Upper lobe of right lung (tissue), 1 donor: Measurements from ENCODE around the gene SUMO3. TPM values are rescaled to one million over a fixed set of nuclear protein-coding genes. Genes with fewer than 3 reads are reported as not detected.

Source experiments
- ATAC-seq: fragments of 200-7000 bp; cut with Tn5 transposase; one replicate; pipeline ENCODE4 v1.9.1; 2020; ENCODE audit warnings: mild to moderate bottlenecking, moderate library complexity
- DNase-seq: peaks from one replicate; pipeline ENCODE4 v3.0.0-alpha.2; 2020
- H3K27ac ChIP-seq: fragments of 200-600 bp; one replicate; pipeline ENCODE4 v1.8.0; 2022
- H3K27me3 ChIP-seq: fragments of 200-600 bp; one replicate; pipeline ENCODE4 v1.8.0; 2022; ENCODE audit warnings: mild to moderate bottlenecking
- H3K36me3 ChIP-seq: fragments of 200-600 bp; one replicate; pipeline ENCODE4 v1.8.0; 2022
- H3K4me1 ChIP-seq: fragments of 200-600 bp; one replicate; pipeline ENCODE4 v1.8.0; 2022
- H3K4me3 ChIP-seq: fragments of 200-600 bp; one replicate; pipeline ENCODE4 v1.8.0; 2022; ENCODE audit warnings: mild to moderate bottlenecking
- H3K9me3 ChIP-seq: fragments of 200-600 bp; one replicate; pipeline ENCODE4 v1.8.0; 2022
- CTCF ChIP-seq: fragments of 200-600 bp; IDR thresholded peaks from one replicate; pipeline ENCODE4 v1.8.0; 2022; ENCODE audit warnings: antibody characterized with exemption
- intact Hi-C: fragments of 100-400 bp; cut with DNase I; formaldehyde crosslinking; loops from one replicate; pipeline ENCODE4 v1.11.0; 2022
- total RNA-seq: library from RNA; stranded (reverse); fragmentation: NEBNext Ultra II Directional; extraction: Animal tissue kit (Norgen Biotek cat#: 25700); gene quantifications from one replicate; pipeline ENCODE4 v1.2.1, GENCODE V29; 2021
- donor health status: DM: no; HTN: yes; CAD: no; lungs with severe emphysema.

The SUMO3 gene
- total RNA-seq, 1 donor from 2014 or later: 85.0 TPM

GRCh38 chr21:44815852-44816628 is 1.8 kb downstream of the SUMO3 start:
- TF ChIP-seq CTCF: no peak
- Histone ChIP-seq H3K4me3 (no peak overlapping the region), H3K27ac (no peak overlapping the region), H3K27me3 (no peaks in the 10 kb centered on the region), H3K36me3 (peaks cover 18% of the 10 kb centered on the region), H3K9me3 (no peaks in the 10 kb centered on the region), H3K4me1 (peaks cover 13% of the 10 kb centered on the region)
- no peak for DNase-seq
- intact Hi-C loops: no loop called here
- ATAC-seq: no peak

GRCh38 chr21:44815225-44815624 is 2.6 kb downstream of the SUMO3 start:
- Histone ChIP-seq H3K4me1 (peaks cover 13% of the 10 kb centered on the region), H3K4me3 (no peak overlapping the region), H3K9me3 (no peaks in the 10 kb centered on the region), H3K27me3 (no peaks in the 10 kb centered on the region), H3K36me3 (peaks cover 21% of the 10 kb centered on the region), H3K27ac (no peak overlapping the region)
- DNase-seq (no peak), ATAC-seq (no peak)
- TF ChIP-seq CTCF: no peak
- intact Hi-C loops: no loop called here

GRCh38 chr21:44814498-44815023 is 3.3 kb downstream of the SUMO3 start:
- H3K9me3 ChIP-seq: no peaks in the 10 kb centered on the region
- H3K27ac ChIP-seq: no peak overlapping the region
- no peak for TF ChIP-seq CTCF
- ATAC-seq (no peak), DNase-seq (no peak)
- H3K27me3 ChIP-seq: no peaks in the 10 kb centered on the region
- H3K36me3 ChIP-seq: peaks cover 28% of the 10 kb centered on the region
- H3K4me3 ChIP-seq: no peak overlapping the region
- intact Hi-C loops: no loop called here
- peaks cover 13% of the 10 kb centered on the region for H3K4me1 ChIP-seq

GRCh38 chr21:44813727-44814126 is 4.1 kb downstream of the SUMO3 start:
- Histone ChIP-seq H3K36me3 (peaks cover 36% of the 10 kb centered on the region), H3K27ac (no peak overlapping the region), H3K9me3 (no peaks in the 10 kb centered on the region), H3K27me3 (no peaks in the 10 kb centered on the region), H3K4me3 (no peak overlapping the region), H3K4me1 (peaks cover 13% of the 10 kb centered on the region)
- ATAC-seq: no peak
- TF ChIP-seq CTCF: no peak
- DNase-seq: no peak
- intact Hi-C loops: no loop called here

GRCh38 chr21:44813149-44813548 is 4.7 kb downstream of the SUMO3 start:
- Histone ChIP-seq H3K4me3 (no peak overlapping the region), H3K9me3 (no peaks in the 10 kb centered on the region), H3K4me1 (peaks cover 13% of the 10 kb centered on the region), H3K36me3 (peaks cover 42% of the 10 kb centered on the region), H3K27ac (no peak overlapping the region), H3K27me3 (no peaks in the 10 kb centered on the region)
- intact Hi-C loops: no loop called here
- TF ChIP-seq CTCF: no peak
- ATAC-seq (no peak), DNase-seq (no peak)
